Right lobe of liver (tissue), 4 donors: ENCODE measurements around the gene FOXC1.

ENCODE experiments used
- CTCF ChIP-seq, 4 donors: fragments of 200-600 bp in 3 of 4; fragments of 450-650 bp in 1 of 4; IDR thresholded peaks; one replicate each; pipeline versions ENCODE4 v1.5.1 to v1.8.0; 2016 to 2022; ENCODE audit warnings: antibody characterized with exemption in 4 of 4, mild to moderate bottlenecking in 2 of 4
- POLR2A ChIP-seq: fragments of 450-650 bp; IDR thresholded peaks from one replicate; pipeline ENCODE4 v1.6.1; 2017; ENCODE audit warnings: antibody characterized with exemption, mild to moderate bottlenecking
- donor health status: DM: no; HTN: no; CAD: no.
- donor health status: DM: no; HTN: no; CAD: no.
- donor health status: DM: no; HTN: yes; CAD: no.

GRCh38 chr6:1606780-1607515 is 2.8 kb upstream of the FOXC1 start:
- TF ChIP-seq CTCF (IDR thresholded peaks at IDR 0.05) (no peak), POLR2A (no peak)
